Tibial nerve (tissue), 4 donors: ENCODE measurements around the gene TOR1A.

Source experiments
- EP300 ChIP-seq, 2 donors: sonication (generic); formaldehyde crosslinking; IDR thresholded peaks; one replicate each; pipeline ENCODE4 v1.6.1; 2017; ENCODE audit warnings: antibody characterized with exemption in 2 of 2, mild to moderate bottlenecking in 1 of 2
- POLR2A ChIP-seq, 2 donors: fragments of 450-650 bp; IDR thresholded peaks; one replicate each; pipeline ENCODE4 v1.6.1; 2017; ENCODE audit warnings: antibody characterized with exemption in 2 of 2, mild to moderate bottlenecking in 2 of 2, moderate library complexity in 2 of 2
- TF ChIP-seq, protein P1 (sequence below), 5 experiments: fragments of 200-600 bp in 3 of 5; fragments of 450-650 bp in 2 of 5; sonication (generic) in 3 of 5; IDR thresholded peaks; one replicate each; pipeline ENCODE4 v1.5.1; 2016 to 2019; ENCODE audit warnings: antibody characterized with exemption in 5 of 5, mild to moderate bottlenecking in 3 of 5, moderate library complexity in 2 of 5

DNA sequence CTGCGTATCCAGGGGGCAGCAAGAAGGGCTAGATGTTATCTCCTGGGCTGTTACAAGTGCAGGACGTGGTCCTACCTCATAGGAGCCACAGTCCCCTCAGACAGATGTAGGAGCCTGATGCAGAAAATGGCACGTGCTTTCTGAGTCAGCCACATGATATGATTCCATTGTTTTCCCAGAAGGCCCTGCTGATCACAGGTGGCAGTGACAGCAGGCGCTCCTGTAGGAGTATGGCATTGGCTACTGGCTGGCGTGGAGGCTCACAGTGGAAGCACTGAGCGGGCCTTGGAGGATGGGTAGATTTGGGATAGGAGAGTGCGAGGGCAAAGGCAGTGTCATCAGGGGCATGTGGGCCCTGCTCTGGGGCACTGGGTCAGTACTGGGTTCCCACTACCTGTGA is 33.3 kb upstream of the TOR1A start:
- TF ChIP-seq, protein P1, sequence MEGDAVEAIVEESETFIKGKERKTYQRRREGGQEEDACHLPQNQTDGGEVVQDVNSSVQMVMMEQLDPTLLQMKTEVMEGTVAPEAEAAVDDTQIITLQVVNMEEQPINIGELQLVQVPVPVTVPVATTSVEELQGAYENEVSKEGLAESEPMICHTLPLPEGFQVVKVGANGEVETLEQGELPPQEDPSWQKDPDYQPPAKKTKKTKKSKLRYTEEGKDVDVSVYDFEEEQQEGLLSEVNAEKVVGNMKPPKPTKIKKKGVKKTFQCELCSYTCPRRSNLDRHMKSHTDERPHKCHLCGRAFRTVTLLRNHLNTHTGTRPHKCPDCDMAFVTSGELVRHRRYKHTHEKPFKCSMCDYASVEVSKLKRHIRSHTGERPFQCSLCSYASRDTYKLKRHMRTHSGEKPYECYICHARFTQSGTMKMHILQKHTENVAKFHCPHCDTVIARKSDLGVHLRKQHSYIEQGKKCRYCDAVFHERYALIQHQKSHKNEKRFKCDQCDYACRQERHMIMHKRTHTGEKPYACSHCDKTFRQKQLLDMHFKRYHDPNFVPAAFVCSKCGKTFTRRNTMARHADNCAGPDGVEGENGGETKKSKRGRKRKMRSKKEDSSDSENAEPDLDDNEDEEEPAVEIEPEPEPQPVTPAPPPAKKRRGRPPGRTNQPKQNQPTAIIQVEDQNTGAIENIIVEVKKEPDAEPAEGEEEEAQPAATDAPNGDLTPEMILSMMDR (IDR thresholded peaks at IDR 0.05): no peak
- TF ChIP-seq POLR2A (IDR thresholded peaks at IDR 0.05): no peak
- TF ChIP-seq EP300 (IDR thresholded peaks at IDR 0.05): no peak
